Astrocyte (in vitro differentiated cells and primary cell): ENCODE results near the gene MRTFB. TPM values are rescaled to one million over a fixed set of nuclear protein-coding genes. Genes with fewer than 3 reads are reported as not detected.

ENCODE experiments used
- DNase-seq: peaks from one replicate; pipeline ENCODE4 v3.0.0-alpha.2; 2010; ENCODE audit warnings: low read depth
- FAIRE-seq: peaks from 2 replicates; lab custom pipeline; 2011; peaks lifted over from hg19 to GRCh38; lab: Jason Lieb, UNC
- H2AFZ ChIP-seq: 2 replicates; pipeline ENCODE4 v1.6.0; 2012; ENCODE audit warnings: low read depth, low read length, inconsistent platforms
- H3K27ac ChIP-seq: 2 replicates; pipeline ENCODE4 v1.5.1; 2011; ENCODE audit warnings: low read depth, low read length, inconsistent platforms
- H3K27me3 ChIP-seq: 2 replicates; pipeline ENCODE4 v1.6.0; 2011; ENCODE audit warnings: low read length, inconsistent platforms; ENCODE audit not compliant: insufficient read depth
- H3K36me3 ChIP-seq: 2 replicates; pipeline ENCODE4 v1.5.1; 2011; ENCODE audit warnings: low read length, inconsistent platforms; ENCODE audit not compliant: insufficient read depth
- H3K4me1 ChIP-seq: 2 replicates; pipeline ENCODE4 v1.5.1; 2011; ENCODE audit warnings: low read length, inconsistent platforms; ENCODE audit not compliant: insufficient read depth
- H3K4me2 ChIP-seq: 2 replicates; pipeline ENCODE4 v1.6.0; 2012; ENCODE audit warnings: low read length, inconsistent platforms
- H3K4me3 ChIP-seq: 2 replicates; pipeline ENCODE4 v1.5.1; 2011; ENCODE audit warnings: low read depth, mild to moderate bottlenecking, low read length, inconsistent platforms; ENCODE audit not compliant: insufficient read depth
- H3K79me2 ChIP-seq: 2 replicates; pipeline ENCODE4 v1.6.0; 2012; ENCODE audit warnings: mild to moderate bottlenecking, low read length, inconsistent platforms; ENCODE audit not compliant: insufficient read depth
- H3K9ac ChIP-seq: 2 replicates; pipeline ENCODE4 v1.6.0; 2012; ENCODE audit warnings: mild to moderate bottlenecking, low read length, inconsistent platforms
- H3K9me3 ChIP-seq: 2 replicates; pipeline ENCODE4 v1.5.1; 2012; ENCODE audit warnings: low read depth, mild to moderate bottlenecking, low read length, inconsistent platforms; ENCODE audit not compliant: insufficient read depth
- H4K20me1 ChIP-seq: 2 replicates; pipeline ENCODE4 v1.6.0; 2012; ENCODE audit warnings: low read length, inconsistent platforms; ENCODE audit not compliant: insufficient read depth
- H3K27ac Mint-ChIP-seq: one replicate; pipeline ENCODE4 v1.8.0; 2021; ENCODE audit warnings: mild to moderate bottlenecking, mixed read lengths; ENCODE audit not compliant: unreplicated experiment
- H3K27me3 Mint-ChIP-seq: one replicate; pipeline ENCODE4 v1.8.0; 2021; ENCODE audit warnings: low read depth, mixed read lengths; ENCODE audit not compliant: unreplicated experiment
- H3K36me3 Mint-ChIP-seq: one replicate; pipeline ENCODE4 v1.8.0; 2021; ENCODE audit warnings: low read depth, mixed read lengths; ENCODE audit not compliant: unreplicated experiment
- H3K4me1 Mint-ChIP-seq: one replicate; pipeline ENCODE4 v1.8.0; 2021; ENCODE audit warnings: low read depth, mixed read lengths; ENCODE audit not compliant: unreplicated experiment
- H3K4me3 Mint-ChIP-seq: one replicate; pipeline ENCODE4 v1.8.0; 2021; ENCODE audit warnings: mild to moderate bottlenecking, moderate library complexity, mixed read lengths; ENCODE audit not compliant: unreplicated experiment
- H3K9me3 Mint-ChIP-seq: one replicate; pipeline ENCODE4 v1.8.0; 2021; ENCODE audit warnings: mild to moderate bottlenecking, mixed read lengths; ENCODE audit not compliant: unreplicated experiment
- CTCF ChIP-seq: IDR thresholded peaks from 2 replicates; pipeline ENCODE4 v1.5.1; 2011; ENCODE audit warnings: low read depth, mild to moderate bottlenecking, inconsistent platforms, low read length, moderate library complexity; ENCODE audit not compliant: insufficient read depth
- EZH2 ChIP-seq: IDR thresholded peaks from 2 replicates; pipeline ENCODE4 v1.6.1; 2012; ENCODE audit warnings: mild to moderate bottlenecking, low read length, inconsistent platforms; ENCODE audit not compliant: insufficient read depth
- total RNA-seq: library from RNA; stranded (reverse); gene quantifications from 2 replicates; pipeline ENCODE4 v1.2.1, GENCODE V29; 2021

MRTFB gene
- total RNA-seq, 1 donor from 2014 or later: 32.5 TPM

GRCh38 chr16:14113344-14113743 is 42.2 kb downstream of the MRTFB start:
- Histone ChIP-seq H3K36me3 (no peaks in the 10 kb centered on the region), H3K27ac (no peak overlapping the region), H3K4me2 (no peak overlapping the region), H3K27me3 (no peaks in the 10 kb centered on the region), H4K20me1 (peaks cover 64% of the 10 kb centered on the region), H3K4me1 (no peaks in the 10 kb centered on the region), H3K4me3 (no peak overlapping the region), H3K79me2 (peaks cover 25% of the 10 kb centered on the region), H2AFZ (no peak overlapping the region), H3K9ac (no peak overlapping the region), H3K9me3 (no peaks in the 10 kb centered on the region)
- H3K4me1 Mint-ChIP-seq: peaks cover 6% of the 10 kb centered on the region
- FAIRE-seq (no peak), DNase-seq (no peak)
- H3K36me3 Mint-ChIP-seq: no peaks in the 10 kb centered on the region
- no peaks in the 10 kb centered on the region for H3K9me3 Mint-ChIP-seq
- no peak overlapping the region for H3K27ac Mint-ChIP-seq
- TF ChIP-seq EZH2 (no peak), CTCF (no peak)
- H3K27me3 Mint-ChIP-seq: no peaks in the 10 kb centered on the region
- no peak overlapping the region for H3K4me3 Mint-ChIP-seq

DNA sequence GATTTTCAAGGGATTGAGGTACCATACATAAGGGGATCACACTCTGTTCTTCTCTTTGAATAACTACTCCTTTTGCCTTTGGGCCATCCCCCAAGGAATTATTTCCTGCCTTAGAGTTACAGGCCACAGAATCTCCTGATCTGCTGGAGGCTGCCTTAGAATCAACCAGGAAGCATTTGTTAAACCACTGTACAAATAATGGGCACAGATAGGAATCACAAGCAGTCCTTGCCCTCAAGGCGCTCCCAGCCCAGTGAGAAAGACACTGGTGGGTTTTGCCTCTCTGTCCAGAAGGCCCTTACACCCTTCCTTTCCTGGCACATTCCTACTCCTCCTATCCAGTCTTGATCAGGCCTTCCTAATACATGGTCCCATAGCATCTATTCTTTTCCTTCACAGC is 45.9 kb downstream of the MRTFB start:
- Mint-ChIP-seq H3K27ac (no peak overlapping the region), H3K27me3 (no peaks in the 10 kb centered on the region), H3K9me3 (no peaks in the 10 kb centered on the region), H3K4me3 (no peak overlapping the region), H3K36me3 (peaks cover 3% of the 10 kb centered on the region), H3K4me1 (no peaks in the 10 kb centered on the region)
- H3K9me3 ChIP-seq: no peaks in the 10 kb centered on the region
- H3K4me1 ChIP-seq: no peaks in the 10 kb centered on the region
- no peak for TF ChIP-seq CTCF
- no peak for TF ChIP-seq EZH2
- H3K27ac ChIP-seq: no peak overlapping the region
- peaks cover 31% of the 10 kb centered on the region for H3K79me2 ChIP-seq
- H3K4me3 ChIP-seq: no peak overlapping the region
- no peaks in the 10 kb centered on the region for H3K27me3 ChIP-seq
- no peak overlapping the region for H3K4me2 ChIP-seq
- FAIRE-seq (no peak), DNase-seq (no peak)
- H4K20me1 ChIP-seq: peaks cover 45% of the 10 kb centered on the region
- H3K9ac ChIP-seq: no peak overlapping the region
- no peaks in the 10 kb centered on the region for H3K36me3 ChIP-seq
- no peak overlapping the region for H2AFZ ChIP-seq

DNA sequence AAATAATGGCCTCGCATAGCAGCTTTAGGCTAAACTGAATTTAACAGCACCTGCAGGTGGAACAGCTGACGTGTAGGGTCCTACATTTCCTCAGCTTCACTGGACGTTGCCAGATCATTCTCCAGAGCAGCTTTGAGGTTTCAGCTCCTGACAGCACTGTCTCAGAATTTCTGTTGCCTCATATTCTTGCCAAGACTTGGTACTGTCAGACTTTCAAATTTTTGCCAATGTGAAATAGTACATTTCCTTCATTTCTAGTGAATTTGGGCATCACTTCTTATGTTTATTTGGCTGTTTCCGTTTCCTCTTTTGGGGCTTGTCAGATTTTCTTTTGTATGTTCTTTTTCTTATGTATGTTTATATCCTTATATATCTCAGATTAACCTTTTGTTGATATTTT is 48.7 kb downstream of the MRTFB start:
- Histone ChIP-seq H3K27me3 (no peaks in the 10 kb centered on the region), H3K9ac (no peak overlapping the region), H3K27ac (no peak overlapping the region), H3K4me3 (no peak overlapping the region), H3K9me3 (no peaks in the 10 kb centered on the region), H3K4me2 (no peak overlapping the region), H3K4me1 (no peaks in the 10 kb centered on the region), H3K36me3 (no peaks in the 10 kb centered on the region), H3K79me2 (peaks cover 37% of the 10 kb centered on the region), H4K20me1 (peaks cover 28% of the 10 kb centered on the region), H2AFZ (no peak overlapping the region)
- H3K27ac Mint-ChIP-seq: no peak overlapping the region
- no peaks in the 10 kb centered on the region for H3K27me3 Mint-ChIP-seq
- FAIRE-seq (no peak), DNase-seq (no peak)
- TF ChIP-seq EZH2 (no peak), CTCF (no peak)
- no peak overlapping the region for H3K4me3 Mint-ChIP-seq
- H3K36me3 Mint-ChIP-seq: peaks cover 3% of the 10 kb centered on the region
- no peaks in the 10 kb centered on the region for H3K9me3 Mint-ChIP-seq
- no peaks in the 10 kb centered on the region for H3K4me1 Mint-ChIP-seq
